GM23338 (cell line): ENCODE measurements around the gene LAD1.

Experiments
- JUNB ChIP-seq: IDR thresholded peaks from one replicate; pipeline ENCODE4 v1.6.1; 2016; ENCODE audit warnings: antibody characterized with exemption; ENCODE audit not compliant: unreplicated experiment
- POLR2AphosphoS5 ChIP-seq: IDR thresholded peaks from 2 replicates; pipeline ENCODE4 v1.6.1; 2016; ENCODE audit warnings: antibody characterized with exemption, low read depth

- no peak for TF ChIP-seq JUNB
- TF ChIP-seq POLR2AphosphoS5, result no peak
Observed at GRCh38 chr1:201436969-201437368, 37.8 kb upstream of the LAD1 start.
